Measurements from ENCODE around the gene SCAI.
"Not testable (repeated sequence)": the region's sequence is repeated elsewhere in the genome, so short reads cannot be mapped to it uniquely, and the experiment has no call there.

SCAI gene

DNA sequence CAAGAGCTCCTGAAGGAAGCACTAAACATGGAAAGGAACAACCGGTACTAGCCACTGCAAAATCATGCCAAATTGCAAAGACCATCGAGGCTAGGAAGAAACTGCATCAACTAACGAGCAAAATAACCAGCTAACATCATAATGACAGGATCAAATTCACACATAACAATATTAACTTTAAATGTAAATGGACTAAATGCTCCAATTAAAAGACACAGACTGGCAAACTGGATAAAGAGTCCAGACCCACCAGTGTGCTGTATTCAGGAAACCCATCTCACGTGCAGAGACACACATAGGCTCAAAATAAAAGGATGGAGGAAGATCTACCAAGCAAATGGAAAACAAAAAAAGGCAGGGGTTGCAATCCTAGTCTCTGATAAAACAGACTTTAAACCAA is 131.3 kb downstream of the SCAI start:
- not testable (repeated sequence) for DNase-seq

- DNase-seq = no peak
These were observed 134.7 kb downstream of the SCAI start for GRCh38 chr9:125008599-125008998.

GRCh38 chr9:125003332-125003731 is 140.0 kb downstream of the SCAI start:
- DNase-seq = no peak

DNA sequence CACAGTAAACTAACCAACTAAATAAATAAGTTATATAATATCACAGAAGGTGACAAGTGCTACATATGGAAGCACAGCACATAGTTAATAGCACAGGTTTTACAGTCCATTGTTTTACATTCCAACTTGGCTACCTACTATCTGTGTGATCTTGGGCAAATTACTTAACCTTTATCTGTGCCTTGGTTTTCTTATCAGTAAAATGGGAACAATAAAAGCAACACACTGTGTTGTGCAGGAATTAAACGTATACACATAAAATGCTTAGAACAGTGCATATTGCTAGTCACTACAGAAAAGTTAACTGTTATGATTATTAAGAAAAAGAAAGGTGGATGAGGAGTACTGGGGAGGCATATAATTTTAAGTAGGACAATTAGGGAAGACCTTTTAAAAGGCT is 159.6 kb downstream of the SCAI start:
- DNase-seq = no peak

GRCh38 chr9:124980431-124980830 is 162.9 kb downstream of the SCAI start:
- no peak for DNase-seq

DNA sequence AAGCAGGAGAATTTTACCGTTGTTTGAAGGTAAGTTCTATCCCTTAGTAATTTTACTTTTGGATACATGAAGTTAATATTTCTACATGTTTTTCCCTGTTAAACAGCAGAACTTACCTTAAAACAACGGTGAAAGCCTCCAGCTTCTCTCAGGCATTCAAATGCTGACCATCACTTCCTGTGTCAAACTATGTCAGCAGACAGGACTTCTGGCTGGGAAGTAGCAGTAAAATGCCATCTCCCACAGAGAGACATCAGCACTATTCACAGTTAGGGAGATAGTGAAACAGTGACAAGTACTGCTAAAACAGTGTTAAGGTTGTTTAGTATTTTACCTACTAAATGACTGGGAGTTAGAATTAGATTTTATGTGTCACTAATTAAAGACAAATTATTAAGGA is 168.2 kb downstream of the SCAI start:
- DNase-seq = no peak

DNA sequence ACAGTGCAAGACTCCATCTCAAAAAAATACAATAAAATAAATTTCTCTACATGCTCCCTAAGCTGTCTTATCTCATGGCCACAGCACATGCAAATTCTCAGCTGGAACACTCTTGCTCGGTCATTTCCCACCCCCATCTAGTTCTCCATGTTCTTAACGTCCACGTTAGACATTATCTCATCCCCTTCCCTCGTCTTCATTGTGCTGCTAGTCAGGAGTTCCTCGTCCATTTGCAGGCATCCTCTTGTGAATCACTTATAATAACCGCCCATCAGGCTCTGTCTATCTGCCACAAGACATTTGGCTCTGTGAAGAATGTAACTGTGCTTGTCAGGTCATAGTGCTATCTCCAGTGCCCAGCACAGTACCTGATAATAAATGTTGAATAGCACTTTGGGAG is 169.5 kb downstream of the SCAI start:
- DNase-seq = no peak

DNA sequence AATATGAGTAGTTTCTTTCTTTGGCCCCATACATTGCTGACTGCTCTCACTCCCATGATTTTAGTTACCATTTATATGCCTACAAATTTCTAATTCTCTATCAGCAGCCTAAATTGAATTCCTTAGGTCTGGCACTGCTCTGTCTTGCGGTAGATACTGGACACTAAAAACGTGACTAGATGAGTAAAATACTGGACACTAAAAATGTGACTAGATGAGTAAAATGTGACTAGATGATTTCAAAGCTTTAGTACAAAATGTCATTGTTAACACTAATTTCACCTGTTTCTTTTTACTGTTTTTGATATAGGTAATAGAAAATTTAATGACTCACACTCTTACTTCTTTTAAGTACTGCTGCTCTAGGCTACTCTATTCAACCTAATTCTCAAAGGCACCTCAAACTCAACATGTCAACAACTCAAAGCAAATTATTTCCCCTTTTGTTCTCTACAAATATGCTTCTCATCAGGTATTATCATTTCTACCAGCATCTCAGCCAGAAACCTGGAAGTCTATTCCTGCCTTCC is 171.0 kb downstream of the SCAI start:
- DNase-seq = no peak

- no peak for DNase-seq
These were observed 173.9 kb downstream of the SCAI start for GRCh38 chr9:124969401-124969800.

DNA sequence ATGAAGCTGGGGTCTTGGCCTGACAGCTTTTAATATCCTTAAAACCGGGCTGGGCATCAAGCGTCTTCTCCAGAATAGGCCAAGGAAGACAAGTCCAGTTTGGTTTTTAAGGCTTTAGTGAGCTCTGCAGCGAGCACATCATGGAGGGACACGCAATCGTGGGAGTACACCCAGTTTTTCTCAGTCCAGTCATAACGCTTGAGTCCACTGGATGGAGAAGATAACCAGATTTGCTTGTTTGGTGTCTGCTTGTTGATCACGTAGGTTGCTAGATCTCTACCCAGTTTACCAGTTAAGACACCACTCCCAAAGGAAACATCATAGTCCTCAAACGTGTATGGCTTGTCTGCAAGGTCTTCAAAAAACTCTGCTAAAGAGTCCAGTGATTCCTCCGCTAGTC is 175.1 kb downstream of the SCAI start:
- DNase-seq = no peak

DNA sequence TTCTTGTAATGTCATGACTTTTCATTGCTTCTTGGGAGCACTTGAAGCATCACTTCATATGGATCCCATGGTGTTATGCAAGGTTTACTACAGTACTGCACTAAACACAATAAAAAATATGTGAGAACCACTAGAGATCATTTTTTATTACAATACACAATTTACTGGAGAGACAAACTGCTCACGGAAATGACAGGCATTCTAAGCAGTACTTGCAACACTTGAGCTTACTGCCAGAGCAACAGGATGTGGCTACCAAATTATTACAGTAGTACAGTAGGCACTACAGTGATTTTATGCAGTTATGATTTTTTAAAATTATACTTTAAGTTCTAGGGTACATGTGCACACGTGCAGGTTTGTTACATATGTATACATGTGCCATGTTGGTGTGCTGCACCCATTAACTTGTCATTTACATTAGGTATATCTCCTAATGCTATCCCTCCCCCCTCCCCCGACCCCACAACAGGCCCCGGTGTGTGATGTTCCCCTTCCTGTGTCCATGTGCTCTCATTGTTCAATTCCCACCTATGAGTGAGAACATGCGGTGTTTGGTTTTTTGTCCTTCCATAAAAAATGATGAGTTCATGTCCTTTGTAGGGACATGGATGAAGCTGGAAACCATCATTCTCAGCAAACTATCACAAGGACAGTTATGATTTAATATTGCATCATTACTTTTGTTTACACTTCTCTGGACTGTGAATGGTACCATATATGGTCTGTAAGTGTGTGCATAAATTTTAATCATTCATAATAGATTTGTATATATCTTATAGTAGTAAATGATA is 177.4 kb downstream of the SCAI start:
- DNase-seq = peak in 1 of 2 donors; percentile 13

- no peak for DNase-seq
These were observed 178.7 kb downstream of the SCAI start for GRCh38 chr9:124964604-124965003.

DNA sequence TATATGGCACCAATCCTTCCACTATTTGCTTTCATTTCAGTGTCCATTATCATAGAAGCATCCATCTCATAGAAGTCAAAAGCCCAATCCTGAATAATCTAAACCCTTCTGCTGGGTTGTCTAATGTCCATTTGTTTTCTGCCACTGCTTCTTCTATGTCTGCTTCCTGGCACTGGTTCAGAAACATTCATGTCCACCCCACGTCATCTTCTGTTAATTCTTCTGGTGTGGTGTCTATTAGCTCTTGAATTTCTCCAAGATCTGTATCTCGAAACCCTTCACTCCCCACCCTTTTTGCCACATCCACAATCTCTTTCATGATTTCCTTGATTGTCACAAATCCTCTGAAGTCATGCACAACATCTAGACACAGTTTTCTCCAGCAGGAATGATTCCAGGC is 179.3 kb downstream of the SCAI start:
- DNase-seq = no peak

GRCh38 chr9:124960409-124960752 is 182.9 kb downstream of the SCAI start:
- DNase-seq = no peak

GRCh38 chr9:124959671-124960408 is 183.5 kb downstream of the SCAI start:
- DNase-seq = not testable (repeated sequence)

- DNase-seq = no peak
These were observed 189.1 kb downstream of the SCAI start for GRCh38 chr9:124954255-124954654.

DNA sequence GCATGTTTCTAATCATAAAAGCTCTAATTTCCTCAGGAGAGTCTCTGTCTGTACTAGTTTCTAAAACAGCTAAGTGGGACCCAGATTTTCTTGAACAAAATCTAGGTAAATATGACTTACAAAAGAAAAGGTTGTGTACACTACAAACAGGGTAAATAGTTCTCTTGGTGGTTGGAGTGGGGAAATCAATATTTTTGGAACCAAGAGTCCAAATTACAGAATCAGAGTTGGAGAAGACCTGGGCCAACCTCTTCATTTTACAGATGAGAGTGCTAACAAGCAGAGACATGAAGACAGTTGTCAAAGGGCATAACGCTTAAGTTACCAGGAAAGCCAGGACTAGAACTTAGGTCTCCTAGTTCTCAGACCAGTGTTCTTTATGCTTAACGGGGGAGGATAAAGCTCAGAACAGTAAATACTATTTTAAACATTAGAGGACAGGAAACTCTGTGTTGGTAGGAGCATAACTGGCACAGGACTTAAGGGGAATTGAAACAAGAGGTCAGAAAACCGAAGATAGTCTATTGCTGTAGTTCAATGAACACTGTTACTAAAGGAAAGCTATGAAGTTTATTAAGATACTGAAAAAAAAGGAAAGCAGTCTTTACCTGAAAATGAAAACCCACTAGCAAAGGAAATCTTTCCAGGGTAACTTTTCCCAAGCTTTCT is 193.1 kb downstream of the SCAI start:
- DNase-seq = no peak

DNA sequence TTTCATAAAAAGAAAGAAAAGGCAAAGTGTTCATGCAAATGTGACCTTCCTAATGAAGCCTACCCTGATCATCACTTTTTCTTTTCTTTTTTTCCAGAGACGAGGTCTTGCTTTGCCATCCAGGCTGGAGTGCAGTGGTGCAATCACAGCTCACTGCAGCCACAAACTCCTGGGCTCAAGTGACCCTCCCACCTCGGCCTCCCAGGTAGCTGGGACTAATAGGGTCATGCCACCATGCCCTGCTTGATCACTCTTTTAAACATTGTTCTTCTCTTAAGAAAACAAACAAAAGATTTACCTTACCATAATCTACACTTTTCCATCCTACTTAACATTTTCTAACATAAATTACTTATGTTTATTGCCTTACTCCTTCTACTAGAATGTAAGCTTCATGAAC is 193.9 kb downstream of the SCAI start:
- DNase-seq = no peak

- DNase-seq = no peak
These were observed 195.5 kb downstream of the SCAI start for GRCh38 chr9:124947727-124948391.

- DNase-seq = no peak
These were observed 197.2 kb downstream of the SCAI start for GRCh38 chr9:124946167-124946566.

- peak; percentile 60 for DNase-seq
These were observed 201.4 kb downstream of the SCAI start for GRCh38 chr9:124941679-124942561.
